HCT116 (cell line): Measurements from ENCODE around the gene CD93. TPM values are rescaled to one million over a fixed set of nuclear protein-coding genes. Genes with fewer than 3 reads are reported as not detected.

ENCODE experiments used
- ATAC-seq: fragments of 200-7000 bp; cut with Tn5 transposase; 2 replicates; pipeline ENCODE4 v1.9.1; 2020; ENCODE audit warnings: mild to moderate bottlenecking, moderate library complexity
- BruUV-seq: library from RNA; stranded (reverse); fragments of 400-500 nt; replicated peaks from 2 replicates; lab custom pipeline; 2021; lab: Mats Ljungman, UMichigan
- CTCF ChIA-PET: fragments of 300-600 bp; sonication (Branson Sonifier 250); formaldehyde crosslinking; loops from one replicate; lab custom pipeline; 2021; ENCODE audit warnings: antibody characterized with exemption; lab: Charles Lee
- POLR2A ChIA-PET: fragments of 300-600, 350-600 bp; sonication (Branson Sonifier 250); formaldehyde crosslinking; loops from one replicate; lab custom pipeline; 2021; ENCODE audit warnings: antibody characterized with exemption; lab: Charles Lee
- RAD21 ChIA-PET, 2 experiments: fragments of 300-600 bp; sonication (Branson Sonifier 250); formaldehyde crosslinking; loops; one replicate each; lab custom pipeline; 2023; ENCODE audit warnings: low total read pairs in 2 of 2; ENCODE audit not compliant: uncharacterized antibody in 2 of 2, unreplicated experiment in 2 of 2, low non-redundant PET in 1 of 2; lab: Charles Lee
- DNase-seq: peaks from one replicate; pipeline ENCODE4 v3.0.0-alpha.2; 2010; ENCODE audit warnings: low read depth, low spot score
- H2AFZ ChIP-seq: fragments of 200-600 bp; shearing (Covaris generic), sonication (generic); 2 replicates; pipeline ENCODE4 v1.6.1; 2017; ENCODE audit warnings: low read depth, mixed run types, mixed read lengths, antibody characterized with exemption, low read length; ENCODE audit not compliant: poor library complexity, severe bottlenecking
- H3K27ac ChIP-seq: 2 replicates; pipeline ENCODE4 v1.5.1; 2012; ENCODE audit warnings: low read depth, low read length
- H3K27me3 ChIP-seq: fragments of 200-600 bp; sonication (generic); 2 replicates; pipeline ENCODE4 v1.6.1; 2016; ENCODE audit warnings: mixed run types, low read length, mixed read lengths; ENCODE audit not compliant: insufficient read depth
- H3K36me3 ChIP-seq, 2 experiments: fragments of 200-500 bp in 1 of 2; fragments of 200-600 bp in 1 of 2; sonication (Bioruptor generic) in 1 of 2; sonication (generic) in 1 of 2; 2 replicates each; pipeline versions ENCODE4 v1.5.1 to v1.6.1; 2014 to 2016; ENCODE audit warnings: low read length in 2 of 2, inconsistent platforms in 1 of 2, mixed read lengths in 1 of 2, mixed run types in 1 of 2; ENCODE audit not compliant: insufficient read depth in 2 of 2, control insufficient read depth in 1 of 2
- H3K4me1 ChIP-seq, 2 experiments: fragments of 200-600 bp in 1 of 2; sonication (generic) in 1 of 2; 2 replicates each; pipeline versions ENCODE4 v1.5.1 to v1.6.1; 2012 to 2017; ENCODE audit warnings: low read length in 2 of 2, inconsistent platforms in 1 of 2, mild to moderate bottlenecking in 1 of 2, mixed read lengths in 1 of 2, mixed run types in 1 of 2, moderate library complexity in 1 of 2; ENCODE audit not compliant: insufficient read depth in 2 of 2, control insufficient read depth in 1 of 2
- H3K4me2 ChIP-seq: fragments of 200-600 bp; sonication (generic); 2 replicates; pipeline ENCODE4 v1.6.1; 2017; ENCODE audit warnings: mixed run types, low read length, mixed read lengths
- H3K4me3 ChIP-seq, 2 experiments: fragments of 200-600 bp in 1 of 2; sonication (generic) in 1 of 2; replicated peaks in 1 of 2; 2 replicates each; pipeline ENCODE4 v1.5.1; 2011 to 2016; ENCODE audit warnings: low read length in 2 of 2, control low read depth in 1 of 2, low read depth in 1 of 2, mild to moderate bottlenecking in 1 of 2, mixed read lengths in 1 of 2, mixed run types in 1 of 2
- H3K79me2 ChIP-seq: fragments of 200-600 bp; sonication (generic); 2 replicates; pipeline ENCODE4 v1.6.1; 2017; ENCODE audit warnings: mild to moderate bottlenecking, mixed run types, low read length, moderate library complexity, mixed read lengths; ENCODE audit not compliant: insufficient read depth
- H3K9ac ChIP-seq: fragments of 200-600 bp; sonication (generic); 2 replicates; pipeline ENCODE4 v1.6.1; 2016; ENCODE audit warnings: low read length, mixed read lengths
- H3K9me2 ChIP-seq: fragments of 200-600 bp; sonication (generic), shearing (Covaris generic); 2 replicates; pipeline ENCODE4 v1.6.1; 2017; ENCODE audit warnings: mixed run types, mild to moderate bottlenecking, moderate library complexity; ENCODE audit not compliant: insufficient read depth
- H3K9me3 ChIP-seq, 2 experiments: fragments of 200-500 bp in 1 of 2; fragments of 200-600 bp in 1 of 2; sonication (Bioruptor generic) in 1 of 2; sonication (generic) in 1 of 2; 2 replicates each; pipeline ENCODE4 v1.6.1; 2014 to 2017; ENCODE audit warnings: low read length in 2 of 2, mixed read lengths in 2 of 2, inconsistent platforms in 1 of 2, low read depth in 1 of 2, mild to moderate bottlenecking in 1 of 2, mixed run types in 1 of 2, moderate library complexity in 1 of 2; ENCODE audit not compliant: control insufficient read depth in 1 of 2, insufficient read depth in 1 of 2
- H4K20me1 ChIP-seq: fragments of 200-600 bp; sonication (generic), shearing (Covaris generic); 2 replicates; pipeline ENCODE4 v1.6.1; 2017; ENCODE audit warnings: mixed run types, mild to moderate bottlenecking, moderate library complexity; ENCODE audit not compliant: insufficient read depth
- CBX3 ChIP-seq: IDR thresholded peaks from 2 replicates; pipeline ENCODE4 v1.6.1; 2012; ENCODE audit warnings: low read depth
- CEBPB ChIP-seq: IDR thresholded peaks from 2 replicates; pipeline ENCODE4 v1.6.1; 2012; ENCODE audit warnings: low read depth
- EZH2 ChIP-seq: fragments of 200-600 bp; sonication (generic); IDR thresholded peaks from 2 replicates; pipeline ENCODE4 v1.6.1; 2017; ENCODE audit warnings: antibody characterized with exemption, mixed run types
- FOSL1 ChIP-seq: IDR thresholded peaks from 2 replicates; pipeline ENCODE4 v1.6.1; 2012; ENCODE audit warnings: low read depth
- JUND ChIP-seq: IDR thresholded peaks from 2 replicates; pipeline ENCODE4 v1.6.1; 2012
- POLR2A ChIP-seq: IDR thresholded peaks from 2 replicates; pipeline ENCODE4 v1.7.0; 2011; ENCODE audit warnings: borderline replicate concordance; ENCODE audit not compliant: insufficient read depth, insufficient read length; ENCODE audit errors: extremely low read depth
- SIN3A ChIP-seq: IDR thresholded peaks from 2 replicates; pipeline ENCODE4 v1.6.1; 2012; ENCODE audit warnings: low read depth
- SRF ChIP-seq: IDR thresholded peaks from 2 replicates; pipeline ENCODE4 v1.6.1; 2012; ENCODE audit warnings: low read depth
- ZBTB33 ChIP-seq: IDR thresholded peaks from 2 replicates; pipeline ENCODE4 v1.6.1; 2011; ENCODE audit warnings: mild to moderate bottlenecking, low read length, moderate library complexity; ENCODE audit not compliant: insufficient replicate concordance; ENCODE audit errors: extremely low read depth
- intact Hi-C: fragments of 100-400 bp; cut with micrococcal nuclease; formaldehyde crosslinking; loops from 2 replicates; pipeline ENCODE4 v1.10.0; 2022
- total RNA-seq: library from RNA; stranded (reverse); gene quantifications from one replicate; pipeline ENCODE4 v1.2.1, GENCODE V29; 2021; ENCODE audit not compliant: unreplicated experiment
- TF ChIP-seq, protein P1 (sequence below): IDR thresholded peaks from 2 replicates; pipeline ENCODE4 v1.6.1; 2012; ENCODE audit warnings: low read depth

The CD93 gene
- total RNA-seq, 1 experiment from 2014 or later = 0.07 TPM

- no peak overlapping the region for H3K9ac ChIP-seq
- CTCF ChIA-PET = interaction anchor here (1.1 kb wide), 1 partner anchor 298 kb away, joined by 6 read pairs; no protein-coding TSS in a partner anchor
- no peaks in the 10 kb centered on the region for H3K9me3 ChIP-seq
- peaks cover 38% of the 10 kb centered on the region for H3K27me3 ChIP-seq
- no peak overlapping the region for H3K4me3 ChIP-seq
- no TSS peak for BruUV-seq
- no peaks in the 10 kb centered on the region for H3K36me3 ChIP-seq
- H4K20me1 ChIP-seq = no peaks in the 10 kb centered on the region
- DNase-seq (no peak), ATAC-seq (no peak)
- intact Hi-C loops = no loop called here
- H3K27ac ChIP-seq = no peak overlapping the region
- H2AFZ ChIP-seq = no peak overlapping the region
- RAD21 ChIA-PET = interaction anchor here in 1 of 2 experiments (0.7 kb wide), 1 partner anchor 8 kb away, joined by 3 read pairs; no protein-coding TSS in a partner anchor
- no peak overlapping the region for H3K4me2 ChIP-seq
- TF ChIP-seq POLR2A (no peak), CBX3 (no peak), SIN3A (no peak), ZBTB33 (no peak), EZH2 (no peak), JUND (no peak)
- peaks cover 0 to 11% of the 10 kb centered on the region in 2 experiments; a peak in 3 of 4 replicates for H3K4me1 ChIP-seq
- H3K9me2 ChIP-seq = no peaks in the 10 kb centered on the region
- no peaks in the 10 kb centered on the region for H3K79me2 ChIP-seq
- POLR2A ChIA-PET = no interaction called here
These were observed 43.9 kb downstream of the CD93 start for GRCh38 chr20:23042270-23042669.

GRCh38 chr20:23039885-23040508, 46.1 kb downstream of the CD93 start:
- Histone ChIP-seq H3K9me2 (no peaks in the 10 kb centered on the region), H3K4me3 (no peak overlapping the region), H2AFZ (no peak overlapping the region), H3K4me1 (no peaks in the 10 kb centered on the region), H3K36me3 (no peaks in the 10 kb centered on the region), H4K20me1 (no peaks in the 10 kb centered on the region), H3K27ac (no peak overlapping the region), H3K4me2 (no peak overlapping the region), H3K9ac (no peak overlapping the region), H3K79me2 (no peaks in the 10 kb centered on the region), H3K9me3 (no peaks in the 10 kb centered on the region), H3K27me3 (peaks cover 45% of the 10 kb centered on the region)
- no TSS peak for BruUV-seq
- ChIA-PET POLR2A (no interaction called here), CTCF (interaction anchor here (1.0 kb wide), 1 partner anchor 161 kb away, joined by 3 read pairs; no protein-coding TSS in a partner anchor), RAD21 (no interaction called here)
- TF ChIP-seq ZBTB33 (no peak), SRF (no peak), CEBPB (no peak), POLR2A (no peak), FOSL1 (no peak), CBX3 (no peak)
- TF ChIP-seq, protein P1, sequence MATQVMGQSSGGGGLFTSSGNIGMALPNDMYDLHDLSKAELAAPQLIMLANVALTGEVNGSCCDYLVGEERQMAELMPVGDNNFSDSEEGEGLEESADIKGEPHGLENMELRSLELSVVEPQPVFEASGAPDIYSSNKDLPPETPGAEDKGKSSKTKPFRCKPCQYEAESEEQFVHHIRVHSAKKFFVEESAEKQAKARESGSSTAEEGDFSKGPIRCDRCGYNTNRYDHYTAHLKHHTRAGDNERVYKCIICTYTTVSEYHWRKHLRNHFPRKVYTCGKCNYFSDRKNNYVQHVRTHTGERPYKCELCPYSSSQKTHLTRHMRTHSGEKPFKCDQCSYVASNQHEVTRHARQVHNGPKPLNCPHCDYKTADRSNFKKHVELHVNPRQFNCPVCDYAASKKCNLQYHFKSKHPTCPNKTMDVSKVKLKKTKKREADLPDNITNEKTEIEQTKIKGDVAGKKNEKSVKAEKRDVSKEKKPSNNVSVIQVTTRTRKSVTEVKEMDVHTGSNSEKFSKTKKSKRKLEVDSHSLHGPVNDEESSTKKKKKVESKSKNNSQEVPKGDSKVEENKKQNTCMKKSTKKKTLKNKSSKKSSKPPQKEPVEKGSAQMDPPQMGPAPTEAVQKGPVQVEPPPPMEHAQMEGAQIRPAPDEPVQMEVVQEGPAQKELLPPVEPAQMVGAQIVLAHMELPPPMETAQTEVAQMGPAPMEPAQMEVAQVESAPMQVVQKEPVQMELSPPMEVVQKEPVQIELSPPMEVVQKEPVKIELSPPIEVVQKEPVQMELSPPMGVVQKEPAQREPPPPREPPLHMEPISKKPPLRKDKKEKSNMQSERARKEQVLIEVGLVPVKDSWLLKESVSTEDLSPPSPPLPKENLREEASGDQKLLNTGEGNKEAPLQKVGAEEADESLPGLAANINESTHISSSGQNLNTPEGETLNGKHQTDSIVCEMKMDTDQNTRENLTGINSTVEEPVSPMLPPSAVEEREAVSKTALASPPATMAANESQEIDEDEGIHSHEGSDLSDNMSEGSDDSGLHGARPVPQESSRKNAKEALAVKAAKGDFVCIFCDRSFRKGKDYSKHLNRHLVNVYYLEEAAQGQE = no peak
- intact Hi-C loops = no loop called here
- ATAC-seq = no peak
- no peak for DNase-seq
